Right lobe of liver (tissue), 6 donors: ENCODE data around the gene CYP1A1. TPM values are rescaled to one million over a fixed set of nuclear protein-coding genes. Genes with fewer than 3 reads are reported as not detected.
"Not testable (repeated sequence)": the region's sequence is repeated elsewhere in the genome, so short reads cannot be mapped to it uniquely, and the experiment has no call there.

Experiments used
- ATAC-seq, 4 donors: fragments of 200-7000 bp; cut with Tn5 transposase; one replicate each; pipeline ENCODE4 v1.9.1; 2020; ENCODE audit warnings: mild to moderate bottlenecking in 4 of 4, moderate library complexity in 4 of 4
- DNase-seq, 3 donors: peaks; one replicate each; pipeline ENCODE4 v3.0.0-alpha.2; 2020
- H3K27ac ChIP-seq, 3 donors: fragments of 200-600 bp; one replicate each; pipeline ENCODE4 v1.8.0; 2022
- H3K27me3 ChIP-seq, 2 donors: fragments of 200-600 bp; one replicate each; pipeline ENCODE4 v1.8.0; 2022
- H3K36me3 ChIP-seq, 4 donors: fragments of 200-600 bp; sonication (generic) in 1 of 4; one replicate each; pipeline versions ENCODE4 v1.5.1 to v1.8.0; 2017 to 2022; ENCODE audit warnings: control low read depth in 1 of 4
- H3K4me1 ChIP-seq, 4 donors: fragments of 200-600 bp; sonication (generic) in 1 of 4; one replicate each; pipeline versions ENCODE4 v1.5.1 to v1.8.0; 2017 to 2022; ENCODE audit warnings: control low read depth in 1 of 4
- H3K4me3 ChIP-seq, 3 donors: fragments of 200-600 bp; one replicate each; pipeline ENCODE4 v1.8.0; 2022
- H3K9me3 ChIP-seq, 4 donors: fragments of 200-600 bp; sonication (generic) in 1 of 4; one replicate each; pipeline versions ENCODE4 v1.5.1 to v1.8.0; 2017 to 2022; ENCODE audit warnings: control low read depth in 1 of 4
- POLR2A ChIP-seq: fragments of 450-650 bp; IDR thresholded peaks from one replicate; pipeline ENCODE4 v1.6.1; 2017; ENCODE audit warnings: antibody characterized with exemption, mild to moderate bottlenecking
- WGBS: methylation state at CpG from one replicate; pipeline ENCODE4 v1.1.6; 2018; ENCODE audit warnings: low coverage, low lambda C conversion rate; ENCODE audit not compliant: insufficient coverage; ENCODE audit errors: missing lambda C conversion rate; 5-methylcytosine and 5-hydroxymethylcytosine counted together
- intact Hi-C, 2 donors: fragments of 100-400 bp; cut with DNase I; formaldehyde crosslinking; loops; one replicate each; pipeline versions ENCODE4 v1.11.2 to v1.14.1; 2022
- total RNA-seq, 6 experiments: library from RNA; depleted of rRNA in 2 of 6; stranded (reverse); fragments of >200 nt in 2 of 6; fragmentation: NEBNext Ultra II Directional in 3 of 6; extraction: Animal tissue kit (Norgen Biotek cat#: 25700) in 3 of 6; gene quantifications; one replicate each; pipeline versions ENCODE4 v1.1.0 to v1.2.4, GENCODE V29; 2016 to 2023
- TF ChIP-seq, protein P1 (sequence below), 4 donors: fragments of 200-600 bp in 3 of 4; fragments of 450-650 bp in 1 of 4; IDR thresholded peaks; one replicate each; pipeline versions ENCODE4 v1.5.1 to v1.8.0; 2016 to 2022; ENCODE audit warnings: antibody characterized with exemption in 4 of 4, mild to moderate bottlenecking in 2 of 4
- donor health status: DM: no; HTN: yes; CAD: no.
- donor health status: DM: no; HTN: no; CAD: no.
- donor health status: DM: no; HTN: no; CAD: no.
- donor health status: DM: no; HTN: yes; CAD: no.
- donor health status: DM: no; HTN: yes; CAD: no.

Gene CYP1A1
- total RNA-seq, 6 experiments from 2014 or later = 0.31 to 12.5 (median 2.9) TPM

DNA sequence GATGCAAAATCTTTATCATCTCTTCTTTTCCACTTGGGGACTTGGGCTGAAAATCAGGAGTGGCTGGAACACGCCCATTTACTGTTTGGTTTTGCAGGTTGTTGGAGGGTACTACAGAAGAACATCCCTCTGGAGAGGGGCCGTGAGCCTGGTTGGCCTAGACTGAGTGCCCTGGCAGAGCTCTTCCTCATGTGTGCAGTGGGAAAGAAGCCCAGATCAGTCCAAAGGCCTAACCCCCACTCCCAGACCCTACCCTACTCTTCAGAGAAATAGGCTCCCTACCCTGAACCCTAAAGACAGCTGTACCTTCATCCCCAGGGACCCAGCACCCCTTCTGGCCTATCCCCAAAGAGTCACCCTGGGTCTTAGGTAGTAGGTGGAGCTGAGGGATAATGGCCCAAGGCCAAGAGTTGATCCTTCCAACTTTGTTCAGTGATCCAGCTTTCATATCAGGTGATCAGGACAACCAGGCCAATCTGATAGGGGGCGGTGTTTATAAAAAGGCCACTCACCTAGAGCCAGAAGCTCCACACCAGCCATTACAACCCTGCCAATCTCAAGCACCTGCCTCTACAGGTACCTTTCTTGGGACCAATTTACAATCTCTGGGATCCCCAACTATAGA is 23.1 kb upstream of the CYP1A1 start, which contains the start of gene CYP1A2:
Gene CYP1A2 (plus strand): TSS at position 524 of the 625 bp plus-strand sequence. CDS start 894 bp downstream, outside the sequence.
- 61% methylated on average over 2 of the region's 3 CpGs for WGBS
- peak within 1 kb of the TSS in 2 of 3 donors; percentile 29 to 43 for H3K27ac ChIP-seq
- ATAC-seq = peak; percentile 69 to 84 (median 75)

DNA sequence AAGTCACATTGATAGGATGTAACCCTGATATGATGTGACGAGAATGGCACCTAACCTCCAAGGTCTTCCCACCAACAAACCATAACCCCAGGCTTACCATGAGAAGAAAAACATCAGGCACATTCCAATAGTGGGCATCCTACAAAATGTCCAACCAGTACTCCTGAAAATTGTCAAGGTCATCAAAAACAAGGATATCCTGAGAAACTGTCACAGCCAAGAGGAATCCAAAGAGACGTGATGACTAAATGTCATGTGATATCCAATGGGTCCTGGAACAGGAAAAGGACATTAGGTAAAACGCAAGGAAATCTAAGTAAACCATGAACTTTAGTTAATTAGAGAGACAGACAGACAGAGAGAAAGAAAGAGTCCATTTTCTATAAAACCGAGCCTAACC is 21.1 kb upstream of the CYP1A1 start:
- no peak for ATAC-seq
- 68% methylated on average over 4 of the region's 4 CpGs for WGBS
- H3K36me3 ChIP-seq = no peaks in the 10 kb centered on the region

More for the DNA sequence above, 23.1 kb upstream of the CYP1A1 start, which contains the start of gene CYP1A2:
- Histone ChIP-seq H3K4me3 (peak within 1 kb of the TSS in 2 of 3 donors; percentile 42 to 48), H3K9me3 (no peaks in the 10 kb centered on the region), H3K36me3 (no peaks in the 10 kb centered on the region), H3K27me3 (no peaks in the 10 kb centered on the region), H3K4me1 (peaks cover 0 to 32% (median 13%) of the 10 kb centered on the region in 4 donors)
- DNase-seq = peak in 2 of 3 donors; percentile 55 to 78
- no peak for TF ChIP-seq POLR2A
- TF ChIP-seq, protein P1, sequence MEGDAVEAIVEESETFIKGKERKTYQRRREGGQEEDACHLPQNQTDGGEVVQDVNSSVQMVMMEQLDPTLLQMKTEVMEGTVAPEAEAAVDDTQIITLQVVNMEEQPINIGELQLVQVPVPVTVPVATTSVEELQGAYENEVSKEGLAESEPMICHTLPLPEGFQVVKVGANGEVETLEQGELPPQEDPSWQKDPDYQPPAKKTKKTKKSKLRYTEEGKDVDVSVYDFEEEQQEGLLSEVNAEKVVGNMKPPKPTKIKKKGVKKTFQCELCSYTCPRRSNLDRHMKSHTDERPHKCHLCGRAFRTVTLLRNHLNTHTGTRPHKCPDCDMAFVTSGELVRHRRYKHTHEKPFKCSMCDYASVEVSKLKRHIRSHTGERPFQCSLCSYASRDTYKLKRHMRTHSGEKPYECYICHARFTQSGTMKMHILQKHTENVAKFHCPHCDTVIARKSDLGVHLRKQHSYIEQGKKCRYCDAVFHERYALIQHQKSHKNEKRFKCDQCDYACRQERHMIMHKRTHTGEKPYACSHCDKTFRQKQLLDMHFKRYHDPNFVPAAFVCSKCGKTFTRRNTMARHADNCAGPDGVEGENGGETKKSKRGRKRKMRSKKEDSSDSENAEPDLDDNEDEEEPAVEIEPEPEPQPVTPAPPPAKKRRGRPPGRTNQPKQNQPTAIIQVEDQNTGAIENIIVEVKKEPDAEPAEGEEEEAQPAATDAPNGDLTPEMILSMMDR (IDR thresholded peaks at IDR 0.05) = no peak
- intact Hi-C loops = no loop called here

DNA sequence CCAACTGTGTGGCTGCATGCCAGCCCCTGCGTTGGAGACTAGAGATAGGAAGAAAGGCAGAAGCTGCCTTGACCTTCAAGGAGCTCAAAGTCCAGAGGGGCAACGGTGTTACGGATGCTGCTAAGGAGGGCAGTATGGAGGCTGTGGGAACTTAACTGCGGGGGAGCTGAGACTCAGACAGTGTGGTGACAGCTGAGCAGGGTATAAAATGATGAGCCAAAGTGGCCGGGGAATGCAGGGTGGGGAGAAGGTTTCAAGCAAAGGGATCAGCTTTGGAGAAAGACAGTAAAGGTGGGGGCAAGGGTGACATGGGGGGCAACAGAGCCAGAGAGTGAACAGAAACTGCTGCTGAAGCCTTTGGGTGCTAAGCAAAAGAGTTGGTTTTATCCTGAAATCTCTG is 17.1 kb upstream of the CYP1A1 start:
- no peaks in the 10 kb centered on the region for H3K36me3 ChIP-seq
- no peaks in the 10 kb centered on the region for H3K4me1 ChIP-seq
- ATAC-seq (no peak), DNase-seq (peak in 1 of 3 donors; percentile 7)
- 85% methylated on average over 4 of the region's 5 CpGs for WGBS
- no peak for TF ChIP-seq POLR2A
- TF ChIP-seq, protein P1 (IDR thresholded peaks at IDR 0.05) = no peak
- intact Hi-C loops = no loop called here
- no peaks in the 10 kb centered on the region for H3K27me3 ChIP-seq
- no peak overlapping the region for H3K27ac ChIP-seq
- no peaks in the 10 kb centered on the region for H3K9me3 ChIP-seq
- H3K4me3 ChIP-seq = no peak overlapping the region

More for the DNA sequence above, 21.1 kb upstream of the CYP1A1 start:
- H3K4me1 ChIP-seq = peaks cover 0 to 29% (median 13%) of the 10 kb centered on the region in 4 donors
- H3K27ac ChIP-seq = no peak overlapping the region
- no peaks in the 10 kb centered on the region for H3K27me3 ChIP-seq
- H3K9me3 ChIP-seq = no peaks in the 10 kb centered on the region
- TF ChIP-seq POLR2A = no peak
- TF ChIP-seq, protein P1 (IDR thresholded peaks at IDR 0.05) = no peak
- DNase-seq = no peak
- no peak overlapping the region for H3K4me3 ChIP-seq
- intact Hi-C loops = no loop called here

DNA sequence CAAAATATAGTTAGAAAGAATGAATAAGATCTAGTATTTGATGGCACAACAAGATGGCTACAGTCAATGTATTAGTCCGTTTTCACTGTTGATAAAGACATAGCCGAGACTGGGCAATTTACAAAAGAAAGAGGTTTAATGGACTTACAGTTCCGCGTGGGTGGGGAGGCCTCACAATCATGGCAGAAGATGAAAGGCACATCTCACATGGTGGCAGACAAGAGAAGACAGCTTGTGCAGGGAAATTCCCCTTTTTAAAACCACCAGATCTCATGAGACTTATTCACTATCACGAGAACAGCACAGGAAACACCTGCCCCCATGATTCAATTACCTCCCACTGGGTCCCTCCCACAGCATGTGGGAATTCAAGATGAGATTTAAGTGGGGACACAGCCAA is 12.9 kb upstream of the CYP1A1 start:
- 73% methylated on average over 4 of the region's 5 CpGs for WGBS
- H3K36me3 ChIP-seq, H3K27me3 ChIP-seq, H3K9me3 ChIP-seq, DNase-seq, H3K4me3 ChIP-seq, H3K27ac ChIP-seq, intact Hi-C loops, ATAC-seq: not testable (repeated sequence)
- H3K4me1 ChIP-seq = peaks cover 0 to 19% (median 5%) of the 10 kb centered on the region in 4 donors

DNA sequence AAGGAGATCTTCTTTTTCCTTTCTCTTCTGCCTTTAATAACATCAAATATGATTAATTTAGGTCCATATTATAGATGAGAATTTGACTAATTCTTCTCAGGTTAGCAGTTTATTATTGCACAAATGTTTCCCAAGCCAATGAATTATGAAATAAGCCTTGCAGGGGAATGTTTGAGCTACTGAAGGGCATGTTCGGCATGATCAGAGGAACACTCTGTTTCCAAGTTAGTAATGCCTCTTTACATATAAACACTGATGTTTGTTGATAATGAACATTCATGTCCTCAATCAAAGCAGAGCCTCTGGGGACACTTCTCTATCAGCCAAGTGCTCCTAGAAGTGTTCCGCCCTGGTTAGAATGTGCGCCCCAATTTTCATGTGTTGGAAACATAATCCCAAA is 10.0 kb upstream of the CYP1A1 start:
- no peaks in the 10 kb centered on the region for H3K9me3 ChIP-seq
- peak overlapping the region in 2 of 3 donors; percentile 22 to 30 for H3K27ac ChIP-seq
- H3K27me3 ChIP-seq = no peaks in the 10 kb centered on the region
- peaks cover 0 to 43% (median 16%) of the 10 kb centered on the region in 4 donors for H3K4me1 ChIP-seq
- DNase-seq = no peak
- TF ChIP-seq POLR2A = no peak
- TF ChIP-seq, protein P1 (IDR thresholded peaks at IDR 0.05) = no peak
- no peak overlapping the region for H3K4me3 ChIP-seq
- WGBS = 40% methylated on average over 3 of the region's 3 CpGs
- intact Hi-C loops = no loop called here
- H3K36me3 ChIP-seq = no peaks in the 10 kb centered on the region
- peak; percentile 20 to 68 (median 44) for ATAC-seq
